Prostate gland (tissue), 2 donors: ENCODE results near the gene INPP5A.

Experiments
- CTCF ChIP-seq, 4 experiments: fragments of 200-600 bp in 2 of 4; fragments of 450-650 bp in 2 of 4; sonication (generic) in 2 of 4; IDR thresholded peaks; 1 replicate in 3 of 4; 2 replicates in 1 of 4; pipeline ENCODE4 v1.5.1; 2016 to 2019; ENCODE audit warnings: antibody characterized with exemption in 4 of 4, mild to moderate bottlenecking in 2 of 4, moderate library complexity in 2 of 4
- POLR2AphosphoS5 ChIP-seq: sonication (generic); formaldehyde crosslinking; IDR thresholded peaks from one replicate; pipeline ENCODE4 v1.6.1; 2017; ENCODE audit warnings: antibody characterized with exemption

DNA sequence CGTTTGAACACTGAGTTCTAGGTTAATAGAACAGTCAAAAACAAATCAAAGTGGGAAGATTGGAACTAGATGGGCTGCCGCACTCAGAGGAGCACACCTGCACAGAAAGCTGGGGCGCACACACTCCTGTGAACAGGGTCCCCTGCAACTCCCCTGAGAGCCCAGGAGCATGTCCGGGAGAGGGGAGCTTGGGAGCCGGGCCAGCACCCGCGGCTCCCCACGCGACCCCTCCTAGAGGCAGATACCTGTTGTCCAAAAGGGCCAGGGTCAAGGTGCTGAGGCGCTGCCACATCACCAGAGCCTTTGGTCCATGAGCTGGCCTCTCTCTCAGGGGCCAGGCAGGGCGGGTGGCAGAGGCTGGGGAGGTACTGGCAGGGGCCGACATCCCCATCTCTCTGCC, 242.8 kb downstream of the INPP5A start:
- no peak for TF ChIP-seq CTCF (IDR thresholded peaks at IDR 0.05)
- no peak for TF ChIP-seq POLR2AphosphoS5
